RWPE2 (cell line): ENCODE data around the gene PSG2.
A peak's percentile ranks its signal among the peaks of the same experiment; 100 is the strongest.
"Not testable (repeated sequence)": the region's sequence is repeated elsewhere in the genome, so short reads cannot be mapped to it uniquely, and the experiment has no call there.

Experiments
- ATAC-seq: fragments of 200-7000 bp; cut with Tn5 transposase; 3 replicates; pipeline ENCODE4 v1.9.1; 2021; ENCODE audit warnings: low read depth
- DNase-seq: peaks from one replicate; pipeline ENCODE4 v3.0.0-alpha.2; 2020; ENCODE audit warnings: low spot score
- H3K27ac ChIP-seq: fragments of 450-650 bp; 2 replicates; pipeline ENCODE4 v1.5.1; 2017; ENCODE audit warnings: mild to moderate bottlenecking; ENCODE audit not compliant: poor library complexity, severe bottlenecking
- H3K27me3 ChIP-seq: fragments of 250-450 bp; sonication (Bioruptor Pico); 2 replicates; pipeline ENCODE4 v1.5.1; 2021; ENCODE audit warnings: mild to moderate bottlenecking, moderate library complexity; ENCODE audit not compliant: insufficient read depth, poor library complexity, severe bottlenecking
- H3K36me3 ChIP-seq: fragments of 250-450 bp; sonication (Bioruptor Pico); 2 replicates; pipeline ENCODE4 v1.5.1; 2020; ENCODE audit warnings: low read depth, mild to moderate bottlenecking, moderate library complexity
- H3K4me1 ChIP-seq: fragments of 250-450 bp; sonication (Bioruptor Pico); 2 replicates; pipeline ENCODE4 v1.5.1; 2021; ENCODE audit warnings: mild to moderate bottlenecking, moderate library complexity; ENCODE audit not compliant: insufficient read depth, poor library complexity, severe bottlenecking
- H3K4me3 ChIP-seq: fragments of 250-450 bp; sonication (Bioruptor Pico); 2 replicates; pipeline ENCODE4 v1.5.1; 2021; ENCODE audit warnings: mild to moderate bottlenecking, moderate library complexity; ENCODE audit not compliant: severe bottlenecking
- H3K9me3 ChIP-seq: fragments of 250-450 bp; sonication (Bioruptor Pico); 2 replicates; pipeline ENCODE4 v1.5.1; 2021; ENCODE audit warnings: mild to moderate bottlenecking, moderate library complexity; ENCODE audit not compliant: severe bottlenecking
- TF ChIP-seq, protein P1 (sequence below): fragments of 450-650 bp; IDR thresholded peaks from one replicate; pipeline ENCODE4 v1.5.1; 2017; ENCODE audit warnings: mild to moderate bottlenecking, moderate library complexity; ENCODE audit not compliant: poor library complexity, severe bottlenecking

The PSG2 gene

GRCh38 chr19:43115064-43115463, 32.6 kb upstream of the PSG2 start:
- H3K36me3 ChIP-seq, H3K27me3 ChIP-seq: not testable (repeated sequence)

DNA sequence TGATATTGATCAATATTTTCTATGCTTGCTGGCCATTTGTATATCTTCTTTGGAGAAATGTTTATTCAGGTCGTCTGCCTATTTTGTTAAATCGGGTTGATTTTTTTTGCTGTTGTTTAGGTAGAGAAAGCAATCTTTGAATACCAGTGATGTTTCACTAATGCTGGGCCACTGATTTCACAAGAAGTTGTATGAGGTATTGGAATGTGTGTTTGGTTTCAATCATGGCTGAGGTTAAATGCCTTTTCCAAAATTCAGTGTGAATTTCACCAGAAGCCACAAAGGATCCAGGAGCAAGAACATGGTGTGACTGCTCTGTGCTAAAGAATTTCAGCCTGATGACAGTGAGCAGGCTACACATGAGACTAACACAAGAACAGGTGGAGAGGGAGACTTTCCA, 32.1 kb upstream of the PSG2 start:
- not testable (repeated sequence) for H3K9me3 ChIP-seq, H3K36me3 ChIP-seq, ATAC-seq, DNase-seq, H3K27me3 ChIP-seq, H3K27ac ChIP-seq, H3K4me3 ChIP-seq
- H3K4me1 ChIP-seq, result peaks cover 19% of the 10 kb centered on the region

More at GRCh38 chr19:43115064-43115463, 32.6 kb upstream of the PSG2 start:
- not testable (repeated sequence) for H3K9me3 ChIP-seq, H3K27ac ChIP-seq, ATAC-seq, DNase-seq, H3K4me3 ChIP-seq
- H3K4me1 ChIP-seq, result peaks cover 23% of the 10 kb centered on the region

DNA sequence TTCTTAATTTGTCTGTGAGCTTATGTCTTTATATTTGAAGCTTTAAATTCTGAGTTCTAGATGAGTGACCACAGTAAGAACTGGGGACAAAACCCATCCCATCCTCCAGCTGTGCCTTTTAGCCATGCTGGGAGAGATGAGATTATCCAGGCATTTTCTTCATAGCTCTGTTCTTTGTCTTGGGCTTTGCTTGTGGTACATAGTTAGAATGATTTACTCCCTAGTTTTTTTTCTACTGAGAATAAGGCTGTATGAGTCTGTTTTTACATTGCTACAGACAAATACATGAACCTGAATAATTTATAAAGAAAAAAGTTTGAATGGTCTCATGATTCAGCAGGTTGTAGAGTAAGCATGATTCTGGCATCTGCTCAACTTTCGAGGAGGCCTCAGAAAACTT, 24.9 kb upstream of the PSG2 start:
- not testable (repeated sequence) for ATAC-seq, H3K9me3 ChIP-seq, H3K36me3 ChIP-seq, H3K27me3 ChIP-seq, H3K27ac ChIP-seq, H3K4me3 ChIP-seq, DNase-seq
- H3K4me1 ChIP-seq, result peaks cover 12% of the 10 kb centered on the region

GRCh38 chr19:43105496-43105895, 23.0 kb upstream of the PSG2 start:
- Histone ChIP-seq H3K27ac (no peak overlapping the region), H3K9me3 (peaks cover 5% of the 10 kb centered on the region), H3K27me3 (no peaks in the 10 kb centered on the region), H3K36me3 (no peaks in the 10 kb centered on the region), H3K4me1 (peaks cover 4% of the 10 kb centered on the region), H3K4me3 (no peak overlapping the region)
- no peak for ATAC-seq
- TF ChIP-seq, protein P1, sequence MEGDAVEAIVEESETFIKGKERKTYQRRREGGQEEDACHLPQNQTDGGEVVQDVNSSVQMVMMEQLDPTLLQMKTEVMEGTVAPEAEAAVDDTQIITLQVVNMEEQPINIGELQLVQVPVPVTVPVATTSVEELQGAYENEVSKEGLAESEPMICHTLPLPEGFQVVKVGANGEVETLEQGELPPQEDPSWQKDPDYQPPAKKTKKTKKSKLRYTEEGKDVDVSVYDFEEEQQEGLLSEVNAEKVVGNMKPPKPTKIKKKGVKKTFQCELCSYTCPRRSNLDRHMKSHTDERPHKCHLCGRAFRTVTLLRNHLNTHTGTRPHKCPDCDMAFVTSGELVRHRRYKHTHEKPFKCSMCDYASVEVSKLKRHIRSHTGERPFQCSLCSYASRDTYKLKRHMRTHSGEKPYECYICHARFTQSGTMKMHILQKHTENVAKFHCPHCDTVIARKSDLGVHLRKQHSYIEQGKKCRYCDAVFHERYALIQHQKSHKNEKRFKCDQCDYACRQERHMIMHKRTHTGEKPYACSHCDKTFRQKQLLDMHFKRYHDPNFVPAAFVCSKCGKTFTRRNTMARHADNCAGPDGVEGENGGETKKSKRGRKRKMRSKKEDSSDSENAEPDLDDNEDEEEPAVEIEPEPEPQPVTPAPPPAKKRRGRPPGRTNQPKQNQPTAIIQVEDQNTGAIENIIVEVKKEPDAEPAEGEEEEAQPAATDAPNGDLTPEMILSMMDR, result no peak
- no peak for DNase-seq

DNA sequence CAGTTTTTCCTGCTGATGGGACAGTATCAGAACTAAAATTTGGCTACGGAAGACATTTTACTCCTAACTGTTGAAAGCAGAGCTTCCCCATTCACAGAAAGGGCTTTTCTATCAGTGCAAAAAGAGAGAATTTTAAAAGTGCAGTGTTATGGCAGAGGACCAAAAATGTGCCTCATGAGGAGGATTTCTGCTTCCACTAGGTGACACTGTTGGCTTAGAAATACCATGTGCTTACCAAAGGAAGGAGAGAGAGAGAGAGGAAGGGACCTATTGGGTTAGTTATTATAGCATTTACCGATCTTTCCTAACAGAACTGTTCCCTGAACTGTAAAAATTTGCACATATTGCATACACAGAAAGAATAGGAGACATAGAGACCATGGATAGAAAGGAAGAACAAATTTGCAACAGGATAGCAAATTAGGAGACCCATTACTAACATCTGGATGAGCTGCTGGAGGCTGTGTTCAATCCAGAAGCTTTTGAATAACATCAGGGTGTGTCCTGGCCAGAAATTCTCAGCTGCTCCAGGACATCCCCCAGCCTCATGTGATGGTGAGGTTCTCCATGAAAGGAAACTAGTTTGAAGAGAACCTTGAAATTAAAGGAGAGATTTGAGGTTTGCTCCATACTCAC, 21.8 kb upstream of the PSG2 start:
- not testable (repeated sequence) for H3K36me3 ChIP-seq, DNase-seq, H3K27ac ChIP-seq, H3K27me3 ChIP-seq, H3K4me1 ChIP-seq, H3K9me3 ChIP-seq, H3K4me3 ChIP-seq
- TF ChIP-seq, protein P1, result peak; percentile 44
- ATAC-seq, result peak; percentile 36; the same call in 2 of the 3 replicates

- H3K9me3 ChIP-seq, result peaks cover 5% of the 10 kb centered on the region
These were observed 19.4 kb upstream of the PSG2 start for GRCh38 chr19:43101950-43102349.

DNA sequence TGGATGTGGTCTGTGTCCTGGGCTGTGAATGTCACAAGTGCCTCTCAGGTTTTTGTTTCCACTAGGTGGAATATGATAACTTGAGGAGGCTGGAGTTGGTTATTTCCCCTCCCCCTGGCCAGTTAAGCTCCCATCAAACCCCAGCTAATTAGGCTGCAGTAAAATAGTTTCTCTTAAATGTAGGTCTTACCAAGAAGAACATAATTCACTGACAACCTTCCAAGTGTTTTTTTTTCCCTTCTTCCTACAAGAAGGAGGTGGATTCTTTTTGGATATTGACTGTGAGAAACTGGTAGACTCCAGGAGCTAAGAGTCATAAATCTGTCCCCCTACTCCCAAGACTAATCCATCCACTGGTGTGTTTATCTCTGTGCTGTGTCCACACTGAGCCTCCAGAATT, 15.9 kb upstream of the PSG2 start:
- not testable (repeated sequence) for DNase-seq, H3K27ac ChIP-seq, H3K9me3 ChIP-seq, H3K4me1 ChIP-seq, H3K27me3 ChIP-seq, ATAC-seq, H3K36me3 ChIP-seq, H3K4me3 ChIP-seq

More at GRCh38 chr19:43101950-43102349, 19.4 kb upstream of the PSG2 start:
- Histone ChIP-seq H3K36me3 (no peaks in the 10 kb centered on the region), H3K4me3 (no peak overlapping the region), H3K4me1 (no peaks in the 10 kb centered on the region), H3K27me3 (no peaks in the 10 kb centered on the region), H3K27ac (no peak overlapping the region)
- no peak for ATAC-seq
- no peak for DNase-seq
- TF ChIP-seq, protein P1, result no peak
